GM12891 (cell line): ENCODE measurements around the gene AGBL1.

Experiments
- DNase-seq: peaks from one replicate; pipeline ENCODE4 v3.0.0; 2011; ENCODE audit warnings: low spot score; ENCODE audit not compliant: insufficient read length
- FAIRE-seq: peaks from 2 replicates; lab custom pipeline; 2011; peaks lifted over from hg19 to GRCh38; lab: Jason Lieb, UNC
- PAX5 ChIP-seq: IDR thresholded peaks from 2 replicates; pipeline ENCODE4 v1.6.1; 2011; ENCODE audit warnings: low read length, moderate library complexity, mild to moderate bottlenecking; ENCODE audit not compliant: insufficient read depth, severe bottlenecking
- POLR2A ChIP-seq: IDR thresholded peaks from 2 replicates; pipeline ENCODE4 v1.6.1; 2011; ENCODE audit warnings: low read depth, low read length, control low read depth
- POLR2AphosphoS5 ChIP-seq: IDR thresholded peaks from 2 replicates; pipeline ENCODE4 v1.6.1; 2011; ENCODE audit warnings: low read depth, low read length, control low read depth
- POU2F2 ChIP-seq: IDR thresholded peaks from 2 replicates; pipeline ENCODE4 v1.6.1; 2011; ENCODE audit warnings: low read depth, mild to moderate bottlenecking, control low read depth, low read length, moderate library complexity
- SPI1 ChIP-seq: IDR thresholded peaks from 2 replicates; pipeline ENCODE4 v1.6.1; 2011; ENCODE audit warnings: low read depth, low read length, control low read depth
- TAF1 ChIP-seq: IDR thresholded peaks from 2 replicates; pipeline ENCODE4 v1.6.1; 2011; ENCODE audit warnings: low read depth, low read length, control low read depth

Gene AGBL1

DNA sequence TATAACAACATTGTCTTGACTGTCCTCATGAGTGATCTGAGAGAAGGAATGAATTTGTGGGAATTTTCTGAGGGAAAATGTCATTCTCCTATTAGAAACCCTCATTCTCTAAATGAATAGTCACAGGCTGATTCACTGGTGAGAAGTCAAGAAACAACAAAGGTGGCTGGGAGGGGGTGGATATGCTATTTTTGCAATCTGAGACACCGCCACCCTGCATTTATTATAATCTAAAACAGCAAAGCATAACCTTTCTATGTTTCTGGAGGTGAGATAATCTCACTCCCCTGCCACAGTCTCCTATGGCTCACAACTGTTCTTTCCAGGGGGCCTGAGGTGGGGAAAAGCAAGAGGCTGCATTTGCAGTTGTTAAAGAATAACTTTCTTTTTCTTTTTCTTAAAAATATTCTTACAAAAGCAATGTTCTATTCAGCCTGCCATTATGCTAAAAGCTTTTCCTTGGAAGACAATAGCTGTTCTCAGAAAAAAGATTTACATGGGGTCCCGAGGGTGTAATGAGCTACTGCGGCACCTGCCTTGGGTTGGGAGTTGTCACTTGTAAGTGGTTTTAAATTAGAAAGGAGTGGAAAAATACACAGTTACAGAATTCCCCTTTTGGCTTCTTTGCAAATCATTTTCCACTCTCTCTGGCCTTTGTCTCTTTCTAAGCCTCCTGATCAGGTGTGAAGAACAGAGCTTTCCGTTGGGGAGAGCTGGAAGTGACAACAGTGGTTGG is 220.9 kb downstream of the AGBL1 start:
- TF ChIP-seq POU2F2 = no peak
- no peak for TF ChIP-seq SPI1
- TF ChIP-seq PAX5 = no peak
- no peak for TF ChIP-seq POLR2AphosphoS5
- no peak for TF ChIP-seq TAF1
- no peak for TF ChIP-seq POLR2A
- FAIRE-seq (no peak), DNase-seq (no peak)

DNA sequence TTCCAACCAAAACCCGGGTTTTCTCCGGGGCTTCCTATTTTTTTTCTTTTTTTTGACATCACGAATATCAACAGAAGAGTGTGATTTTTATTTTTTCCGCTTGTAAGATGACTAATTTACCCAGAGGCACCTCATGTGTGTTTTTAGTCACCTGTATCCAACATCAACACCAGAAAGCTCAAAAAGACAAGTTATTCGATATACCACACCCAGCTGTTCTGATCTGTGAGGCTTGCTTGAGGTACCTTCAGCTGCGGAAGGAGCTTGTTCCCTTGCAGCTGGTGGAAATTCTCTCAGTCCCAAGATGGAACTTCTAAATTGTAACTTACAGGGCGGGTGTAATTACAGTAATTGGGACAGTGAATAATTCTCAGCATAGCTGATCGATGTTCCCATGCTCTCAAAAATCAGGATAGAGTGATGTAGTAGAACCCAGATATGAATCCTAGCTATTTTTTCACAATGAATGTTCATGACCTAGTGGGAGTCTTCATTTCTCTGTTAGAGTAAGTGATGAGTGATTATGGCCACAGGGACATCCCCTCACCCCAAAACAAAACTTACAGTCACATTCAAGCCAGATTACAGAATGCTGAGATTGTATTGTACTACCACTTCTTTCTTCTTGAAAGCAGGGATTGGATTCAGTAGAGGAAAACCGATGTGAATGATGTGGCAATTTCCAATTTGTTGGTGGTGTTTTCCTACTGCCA is 232.1 kb downstream of the AGBL1 start:
- no peak for TF ChIP-seq POLR2AphosphoS5
- TF ChIP-seq TAF1 = no peak
- TF ChIP-seq POU2F2 = no peak
- TF ChIP-seq PAX5 = no peak
- TF ChIP-seq SPI1 = no peak
- TF ChIP-seq POLR2A = no peak
- FAIRE-seq = no peak

DNA sequence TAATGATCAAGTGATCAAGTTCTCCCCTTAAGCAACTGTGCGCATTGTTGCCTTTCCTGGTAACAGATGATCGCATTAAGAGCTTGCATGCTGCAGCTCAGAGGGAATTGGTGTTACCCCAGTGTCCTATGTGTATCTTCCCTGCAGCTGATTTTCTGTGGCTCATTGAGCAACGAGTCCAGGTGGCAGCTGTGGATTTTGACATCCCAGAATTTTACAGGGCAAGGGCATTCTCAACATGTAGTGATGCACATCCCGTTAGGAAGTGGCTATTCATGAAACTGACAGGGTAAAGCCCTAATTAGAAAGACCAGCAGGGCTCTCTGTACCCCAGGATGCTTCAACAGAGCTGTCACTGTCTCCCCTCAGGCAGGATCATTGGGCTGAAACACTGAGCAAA is 232.8 kb downstream of the AGBL1 start:
- TF ChIP-seq POLR2AphosphoS5 (no peak), PAX5 (no peak), TAF1 (no peak), SPI1 (no peak), POLR2A (no peak), POU2F2 (no peak)
- no peak for FAIRE-seq

More for the DNA sequence above, 232.1 kb downstream of the AGBL1 start:
- no peak for DNase-seq

DNA sequence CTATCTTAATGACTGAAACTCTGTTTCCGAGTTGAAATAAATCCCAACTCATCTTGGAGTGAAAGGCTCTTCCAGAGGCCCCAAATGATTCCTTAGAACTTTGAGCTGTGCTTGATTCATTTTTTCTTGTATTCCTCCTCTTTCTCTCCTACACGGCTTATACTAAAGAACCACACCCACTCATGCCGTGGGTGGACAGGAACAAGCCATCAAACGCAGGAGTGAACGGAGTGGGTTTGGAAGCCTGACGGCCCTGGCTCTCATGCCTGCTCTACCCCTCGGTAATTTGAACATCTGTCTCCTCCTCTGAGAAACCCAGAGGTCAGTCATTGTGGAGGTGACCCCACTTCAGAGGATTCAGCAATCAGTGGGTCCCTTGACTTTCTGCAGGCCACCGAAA is 236.5 kb downstream of the AGBL1 start:
- FAIRE-seq (no peak), DNase-seq (no peak)
- TF ChIP-seq POU2F2 = no peak
- no peak for TF ChIP-seq PAX5
- no peak for TF ChIP-seq TAF1
- no peak for TF ChIP-seq SPI1
- no peak for TF ChIP-seq POLR2AphosphoS5
- TF ChIP-seq POLR2A = no peak

More for the DNA sequence above, 232.8 kb downstream of the AGBL1 start:
- no peak for DNase-seq

DNA sequence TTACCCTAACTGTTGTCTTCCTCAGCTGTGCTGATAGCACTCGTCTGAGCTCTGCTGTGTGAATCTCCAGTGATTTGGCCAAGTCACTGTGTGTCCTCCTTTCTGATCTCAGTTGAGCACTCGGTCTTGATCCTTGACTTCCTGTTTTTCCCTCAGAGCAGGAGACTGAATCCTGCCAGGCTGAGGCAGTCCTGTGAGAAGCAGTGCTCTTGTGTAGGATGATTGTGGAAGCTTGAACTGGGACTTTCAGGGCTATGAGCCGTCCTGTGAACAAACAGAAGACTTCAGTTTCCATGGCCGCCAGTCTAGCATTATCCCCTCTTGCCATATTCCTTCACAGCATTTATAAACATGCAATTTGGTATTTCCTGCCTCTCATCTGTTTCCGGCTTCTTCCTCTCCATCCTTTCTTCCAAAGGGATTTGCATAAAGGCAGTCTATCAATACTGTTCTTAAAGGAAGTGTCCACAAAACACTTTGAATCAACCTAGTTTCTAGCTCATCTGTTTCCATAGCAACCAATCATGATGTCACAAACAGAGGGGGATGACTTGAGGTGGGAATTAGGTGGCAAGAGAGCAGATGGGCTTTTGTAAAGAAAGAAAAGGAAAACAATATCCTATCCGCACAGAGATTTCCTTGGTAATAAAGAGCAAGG is 237.2 kb downstream of the AGBL1 start:
- DNase-seq (no peak), FAIRE-seq (no peak)
- TF ChIP-seq PAX5 (no peak), POLR2A (no peak), TAF1 (no peak), POU2F2 (no peak)

DNA sequence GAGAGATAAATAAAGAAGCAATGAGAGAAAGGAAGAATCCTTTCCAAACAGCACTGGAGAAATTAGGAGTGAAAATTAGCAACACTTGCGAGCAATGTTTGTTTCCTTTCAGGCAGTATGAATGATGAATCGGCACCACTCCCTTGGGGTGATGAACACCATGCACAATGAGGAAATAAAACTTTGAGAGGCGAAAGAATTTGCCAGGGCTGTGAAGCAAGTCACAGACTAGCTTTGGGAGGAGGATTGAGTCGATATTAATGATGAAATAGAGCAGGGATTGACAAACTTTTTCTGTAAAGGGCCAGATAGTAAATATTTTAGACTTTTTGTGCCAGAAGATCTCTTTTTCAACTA is 237.7 kb downstream of the AGBL1 start:
- TF ChIP-seq POU2F2 (no peak), PAX5 (no peak), TAF1 (no peak), POLR2AphosphoS5 (no peak), POLR2A (no peak)
- FAIRE-seq = no peak
- DNase-seq = no peak

DNA sequence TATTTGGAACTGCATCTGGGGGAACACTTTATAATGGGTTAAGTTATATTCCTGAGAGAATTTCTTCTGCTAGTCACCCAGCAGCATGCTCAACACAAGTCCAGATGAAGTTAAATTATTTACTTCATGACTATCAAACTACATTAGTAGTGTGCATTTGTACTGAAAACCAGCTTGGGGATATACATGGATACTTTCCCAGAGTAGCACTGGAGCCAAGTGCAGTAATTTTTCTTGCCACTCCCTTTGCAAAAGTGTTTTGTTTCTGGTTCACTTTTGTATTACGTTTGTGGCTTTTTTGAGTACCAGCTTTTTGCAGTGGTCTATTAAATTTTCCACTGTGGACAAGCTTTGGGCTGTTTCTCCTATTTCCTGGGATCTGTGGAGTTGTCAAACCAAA is 243.0 kb downstream of the AGBL1 start:
- FAIRE-seq (no peak), DNase-seq (no peak)
- no peak for TF ChIP-seq SPI1
- no peak for TF ChIP-seq POU2F2
- no peak for TF ChIP-seq TAF1
- no peak for TF ChIP-seq PAX5
- no peak for TF ChIP-seq POLR2AphosphoS5
- TF ChIP-seq POLR2A = no peak

DNA sequence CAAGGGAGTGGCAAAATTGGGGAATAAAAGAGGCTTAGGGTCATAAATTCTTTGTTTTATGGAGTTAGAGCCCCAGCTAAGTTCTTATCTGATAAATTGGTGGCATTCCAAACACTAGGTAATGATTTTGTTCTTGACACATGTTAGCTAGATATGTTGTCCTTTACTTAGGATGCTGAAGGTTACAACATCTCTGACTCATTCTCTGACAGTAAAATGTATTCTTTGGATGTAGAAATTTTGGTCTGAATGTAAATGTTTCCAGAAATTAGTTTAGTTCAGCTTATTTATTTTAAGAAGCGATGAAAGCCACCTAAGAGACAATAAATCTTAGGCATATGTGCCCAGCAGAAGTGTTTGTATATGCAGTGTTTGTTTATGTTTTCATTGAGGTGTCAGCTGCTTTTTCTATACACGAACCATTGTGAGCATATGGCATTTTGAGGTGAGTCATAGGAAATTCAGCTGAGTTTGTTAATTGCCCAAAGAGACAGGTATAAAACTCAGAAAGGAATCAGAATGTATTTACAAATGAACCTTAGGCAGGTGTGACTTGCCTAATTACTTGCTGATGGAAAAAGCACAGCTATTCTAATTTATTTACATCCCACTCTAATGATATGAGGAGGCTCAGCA is 247.7 kb downstream of the AGBL1 start:
- no peak for FAIRE-seq
- DNase-seq = no peak
- TF ChIP-seq PAX5 (no peak), SPI1 (no peak), POLR2A (no peak), POLR2AphosphoS5 (no peak), POU2F2 (no peak), TAF1 (no peak)

DNA sequence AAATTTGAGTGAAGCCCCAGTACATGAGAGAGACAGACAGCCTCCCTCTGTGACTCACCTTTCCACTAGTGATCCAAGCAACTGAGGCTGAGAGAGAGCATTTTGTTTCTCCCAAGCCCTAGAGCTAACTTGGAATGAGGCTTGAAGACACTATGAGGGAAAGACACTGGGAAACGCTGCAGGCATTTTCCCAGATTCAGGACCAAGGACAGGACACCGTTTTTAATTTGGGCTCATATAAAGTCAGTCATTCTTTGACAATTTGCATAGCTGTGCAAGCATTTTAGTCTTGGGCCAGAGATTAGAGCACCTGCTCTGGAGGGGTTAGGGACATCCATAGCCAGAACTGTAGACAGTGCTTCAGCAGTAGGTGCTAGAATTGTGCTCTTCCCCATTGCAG is 249.0 kb downstream of the AGBL1 start:
- FAIRE-seq = no peak
- no peak for DNase-seq
- no peak for TF ChIP-seq POLR2AphosphoS5
- TF ChIP-seq SPI1 = no peak
- no peak for TF ChIP-seq POLR2A
- no peak for TF ChIP-seq TAF1
- TF ChIP-seq PAX5 = no peak
- no peak for TF ChIP-seq POU2F2
